SKM-1 (cell line): Measurements from ENCODE around the gene PHLPP1.

Source experiments
- DNase-seq: peaks from one replicate; lab custom pipeline; 2025; ENCODE audit not compliant: unreplicated experiment; lab: John Stamatoyannopoulos, UW

PHLPP1 gene

DNA sequence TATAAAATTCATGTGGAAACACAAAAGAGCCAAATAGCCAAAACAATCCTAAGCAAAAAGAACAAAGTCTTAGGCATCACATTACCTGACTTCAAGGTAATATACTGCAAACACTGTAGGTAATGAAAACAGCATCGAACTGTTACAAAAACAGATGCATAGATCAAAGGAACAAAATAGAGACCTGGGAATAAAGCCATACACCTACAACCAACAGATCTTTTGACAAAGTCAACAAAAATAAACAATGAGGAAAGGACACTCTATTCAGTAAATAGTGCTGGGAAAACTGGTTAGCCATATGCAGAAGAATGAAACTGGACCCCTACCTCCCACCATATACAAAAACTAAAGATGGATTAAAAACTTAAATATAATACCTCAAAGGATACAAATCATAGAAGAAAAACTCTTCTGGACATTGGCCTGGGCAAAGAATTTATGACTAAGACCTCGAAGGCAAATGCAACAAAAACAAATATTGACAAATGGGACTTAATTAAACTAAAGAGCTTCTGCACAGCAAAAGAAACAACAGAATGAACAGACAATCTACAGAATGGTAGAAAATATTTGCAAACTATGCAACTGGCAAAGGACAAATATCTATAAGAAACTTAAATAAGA lies 218.0 kb downstream of the PHLPP1 start:
- no peak for DNase-seq

DNA sequence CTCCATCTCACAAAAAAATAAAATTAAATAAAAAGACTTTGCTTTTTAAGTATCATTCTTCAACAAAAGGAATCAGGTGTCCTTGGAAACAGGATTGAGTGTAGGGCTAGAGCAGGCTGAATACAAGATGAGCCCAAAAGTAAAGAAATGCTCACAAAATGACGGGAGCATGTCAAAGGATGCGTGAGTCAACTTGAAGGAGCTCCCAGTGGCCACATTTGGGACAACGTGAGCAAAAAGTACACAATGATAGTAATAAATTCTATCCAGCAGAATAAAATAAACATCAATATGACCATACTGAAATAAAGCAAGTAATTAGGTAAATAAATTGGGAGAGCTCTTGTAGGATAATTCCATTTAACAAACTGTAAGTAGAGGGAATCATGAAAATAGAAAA lies 220.7 kb downstream of the PHLPP1 start:
- DNase-seq: no peak

DNA sequence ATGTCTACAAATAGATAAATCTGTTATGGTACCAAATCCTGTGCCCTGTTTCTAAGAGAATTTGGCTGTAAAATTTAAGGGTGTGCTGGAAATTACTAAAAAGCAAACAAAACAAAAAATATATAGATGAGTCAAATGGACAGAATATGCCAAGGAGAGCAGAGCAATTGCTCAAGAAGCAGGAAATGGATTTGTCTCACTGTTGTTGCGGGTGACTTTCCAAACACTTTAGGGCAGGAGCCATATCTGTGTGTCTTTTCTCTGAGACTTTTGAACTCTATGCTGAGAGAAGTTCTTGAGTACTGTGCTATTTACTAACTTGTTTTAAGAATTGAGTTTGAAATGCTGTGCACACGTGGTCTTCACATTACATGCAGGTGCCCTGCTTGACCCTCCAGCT lies 221.7 kb downstream of the PHLPP1 start:
- no peak for DNase-seq

DNA sequence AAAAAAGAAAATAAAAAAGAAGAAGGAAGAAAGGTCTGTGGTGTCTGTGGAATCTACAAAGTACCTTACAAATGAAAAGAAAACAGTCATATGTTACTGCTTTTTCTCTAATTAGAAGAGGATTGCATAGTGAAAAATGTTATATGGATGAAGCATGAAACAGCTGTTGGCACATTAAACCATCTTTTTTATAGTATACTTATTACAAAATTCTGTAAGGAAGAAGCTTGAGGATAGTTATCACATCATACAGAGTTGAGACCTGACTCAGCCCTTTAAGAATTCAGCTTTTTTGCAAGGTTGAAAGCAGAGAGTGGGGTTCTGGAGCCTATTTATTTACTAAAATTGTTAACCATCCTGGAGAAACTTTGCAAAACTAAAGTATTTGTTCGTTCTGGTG lies 222.7 kb downstream of the PHLPP1 start:
- no peak for DNase-seq

DNA sequence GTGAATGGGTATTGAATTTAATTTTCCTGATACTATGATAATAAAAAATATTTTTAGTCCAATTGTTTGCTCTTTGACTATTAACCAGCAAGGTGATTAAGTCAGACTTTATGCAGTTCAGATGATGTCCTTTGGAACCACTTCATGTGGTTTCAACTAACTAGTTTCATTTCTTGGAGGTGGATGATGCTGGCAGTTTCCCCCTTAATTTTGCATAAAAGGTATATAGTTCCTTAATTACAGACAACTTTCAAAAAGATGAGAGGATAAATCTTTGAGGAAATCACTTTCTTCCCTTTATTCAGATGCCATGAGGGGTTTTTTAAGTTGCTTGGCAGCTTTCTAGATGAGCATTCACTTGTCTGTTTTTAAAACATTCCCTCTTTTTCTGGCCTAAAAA lies 223.1 kb downstream of the PHLPP1 start:
- no peak for DNase-seq

DNA sequence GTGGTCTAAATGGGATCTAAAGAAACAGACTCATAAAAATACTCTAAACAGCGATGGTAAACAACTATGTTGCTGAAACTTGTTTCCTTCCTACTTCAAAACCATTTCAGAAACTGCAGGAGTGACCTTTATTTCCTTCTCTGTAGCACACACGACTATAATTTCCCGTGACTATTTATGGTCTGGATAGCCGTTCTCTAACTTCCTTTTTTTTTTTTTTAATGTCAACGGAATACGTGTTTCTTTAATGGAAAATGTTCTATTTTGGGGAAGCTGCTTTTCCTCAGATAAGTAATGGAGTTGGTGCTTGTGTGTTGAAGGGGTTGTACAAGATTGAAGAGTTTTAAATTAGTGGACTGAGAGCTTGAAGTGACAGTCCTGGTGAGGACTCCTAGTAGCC lies 224.1 kb downstream of the PHLPP1 start:
- peak; percentile 80 for DNase-seq

DNA sequence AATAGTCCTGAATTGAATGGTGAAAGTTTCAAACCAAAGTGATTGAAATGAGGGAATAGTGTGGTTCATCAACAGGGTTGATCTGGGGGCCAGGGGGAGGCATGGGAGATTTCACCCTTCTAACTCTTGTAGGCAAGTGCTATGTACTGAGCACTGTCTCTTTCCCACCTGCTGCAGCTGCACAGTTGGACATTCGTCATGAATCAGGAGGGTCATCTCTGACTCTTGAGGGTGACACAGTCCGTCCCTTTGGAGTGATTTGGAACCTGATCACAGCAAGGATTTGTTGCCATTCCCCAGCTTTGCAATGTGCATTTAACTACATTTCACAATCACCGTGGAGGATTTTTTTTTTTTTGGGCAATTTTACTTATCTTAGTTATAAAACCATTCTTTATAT lies 224.6 kb downstream of the PHLPP1 start:
- DNase-seq: no peak

DNA sequence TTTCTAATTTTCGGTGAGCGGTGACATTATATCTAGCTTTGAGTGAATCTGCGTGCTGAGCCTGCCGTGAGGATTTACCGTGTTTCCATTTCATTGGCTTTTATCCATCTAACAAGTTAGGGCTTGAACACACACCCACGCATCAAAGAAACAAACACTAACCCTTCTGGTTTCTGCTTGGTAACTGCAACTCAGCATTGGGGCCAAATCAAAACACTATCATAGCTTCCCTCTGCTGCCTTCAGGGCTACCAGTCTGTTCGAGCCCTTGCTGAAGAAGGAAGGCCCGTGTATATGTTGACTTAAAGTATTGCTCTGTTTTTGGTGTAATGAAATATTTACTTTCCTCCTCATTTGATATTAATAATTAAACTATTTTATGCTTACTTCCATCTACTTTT lies 227.2 kb downstream of the PHLPP1 start:
- no peak for DNase-seq

DNA sequence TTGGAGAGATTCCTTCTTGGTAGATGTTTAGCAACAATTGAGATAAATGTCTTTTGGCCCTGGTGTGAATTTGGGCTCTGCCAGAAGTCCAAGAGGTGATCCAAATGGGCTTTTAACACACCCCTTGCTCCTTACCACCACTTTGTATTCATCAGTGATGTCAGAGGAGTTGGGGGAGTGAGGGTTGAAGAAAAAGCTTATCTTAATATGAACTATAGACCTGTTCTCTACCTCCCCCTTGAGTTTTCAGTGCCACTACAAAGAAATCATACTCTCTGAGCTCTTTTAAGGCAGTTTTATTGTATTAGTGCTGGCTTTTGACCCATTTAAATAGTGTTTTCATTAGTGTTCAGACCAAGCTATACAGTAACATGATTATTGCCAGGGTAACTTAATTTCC lies 229.1 kb downstream of the PHLPP1 start:
- DNase-seq: no peak

DNA sequence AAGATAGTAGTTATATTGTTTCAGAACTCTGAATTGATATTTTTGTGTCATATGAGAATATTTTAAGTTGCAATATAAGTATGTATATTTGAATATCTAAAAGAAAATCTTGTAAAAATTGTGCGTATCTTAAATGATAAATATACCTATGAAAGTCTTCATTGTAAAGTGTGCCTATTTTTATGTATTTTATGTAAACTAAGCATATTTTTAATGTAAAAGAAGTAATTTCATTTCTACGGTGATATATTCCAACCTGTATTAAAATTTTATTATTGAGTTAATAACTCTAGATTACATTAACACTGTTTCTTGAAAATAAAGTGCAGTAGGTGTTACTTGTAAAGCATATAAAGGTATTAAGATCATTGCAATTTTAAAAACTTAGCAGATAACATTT lies 233.4 kb downstream of the PHLPP1 start:
- DNase-seq: no peak

DNA sequence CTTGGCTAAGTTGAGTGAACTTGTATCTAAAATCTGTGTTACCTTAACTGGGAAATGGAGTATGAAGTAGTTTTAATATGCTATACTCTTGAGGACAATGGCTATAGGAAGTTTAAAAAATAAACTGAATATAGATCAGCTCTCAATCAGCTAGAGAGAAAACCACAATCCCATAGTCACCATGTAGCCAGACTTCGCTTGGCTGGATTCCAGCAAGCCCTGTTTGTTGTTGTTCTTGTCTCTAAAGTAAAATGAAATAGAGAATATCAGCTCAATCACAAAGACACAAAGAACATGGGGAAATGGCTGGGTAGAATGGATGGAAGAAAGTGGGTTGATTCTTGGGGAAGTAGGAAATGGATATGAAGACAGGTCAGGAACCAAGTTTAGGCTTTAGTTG lies 234.9 kb downstream of the PHLPP1 start:
- no peak for DNase-seq

DNA sequence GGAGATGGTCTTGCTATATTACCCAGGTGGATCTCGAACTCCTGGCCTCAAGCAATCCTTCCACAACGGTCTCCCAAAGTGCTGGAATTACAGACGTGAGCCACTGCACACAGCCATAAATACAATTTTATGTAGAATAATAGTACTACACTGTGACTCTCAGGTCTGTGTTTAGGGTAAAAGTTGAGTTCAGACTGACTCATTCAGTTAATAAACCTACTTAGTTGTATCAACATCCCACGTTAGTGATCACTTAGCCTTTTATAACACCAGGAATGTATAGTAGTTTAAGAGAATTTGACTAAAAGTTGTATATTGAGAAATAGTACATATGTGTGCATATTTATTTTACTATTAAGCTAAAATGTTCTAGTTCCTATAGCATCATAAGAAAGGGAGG lies 237.5 kb downstream of the PHLPP1 start:
- no peak for DNase-seq

DNA sequence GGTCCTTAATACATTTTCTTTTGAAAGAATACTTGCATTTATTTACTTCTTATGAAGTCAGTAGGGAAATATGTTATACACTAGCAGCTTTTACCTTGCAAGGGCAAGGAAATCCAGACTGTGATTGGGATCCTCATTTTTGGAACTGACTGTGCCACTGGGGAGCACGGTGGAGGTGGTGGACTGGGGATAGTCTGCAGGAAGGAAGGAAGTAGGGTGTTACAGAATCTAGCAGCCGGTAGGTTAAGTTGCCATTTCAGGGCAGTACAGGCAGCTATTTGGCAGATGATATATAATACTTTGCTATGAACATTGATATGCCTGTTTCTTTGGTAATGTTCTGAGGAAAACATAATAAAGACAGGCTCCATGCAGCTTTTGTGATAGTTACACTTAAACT lies 238.3 kb downstream of the PHLPP1 start:
- no peak for DNase-seq

DNA sequence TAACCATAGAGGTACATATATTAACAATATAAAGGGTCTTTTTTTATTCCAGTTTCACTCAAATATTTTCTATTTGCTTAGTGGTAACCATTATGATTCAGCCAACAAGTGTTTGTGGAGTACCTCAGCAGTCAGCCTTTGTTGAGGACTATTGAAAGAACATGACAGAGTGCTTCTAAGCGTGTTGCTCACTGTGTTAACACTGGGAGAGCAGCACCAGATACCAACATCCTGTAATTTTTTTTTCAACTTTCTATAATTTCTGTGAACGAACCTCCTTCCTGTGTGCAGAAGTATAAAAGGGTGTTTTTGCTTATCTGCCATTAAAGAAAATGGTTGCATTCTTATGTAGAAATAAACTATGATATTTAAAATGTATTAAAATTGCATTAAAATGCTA lies 239.0 kb downstream of the PHLPP1 start:
- no peak for DNase-seq

DNA sequence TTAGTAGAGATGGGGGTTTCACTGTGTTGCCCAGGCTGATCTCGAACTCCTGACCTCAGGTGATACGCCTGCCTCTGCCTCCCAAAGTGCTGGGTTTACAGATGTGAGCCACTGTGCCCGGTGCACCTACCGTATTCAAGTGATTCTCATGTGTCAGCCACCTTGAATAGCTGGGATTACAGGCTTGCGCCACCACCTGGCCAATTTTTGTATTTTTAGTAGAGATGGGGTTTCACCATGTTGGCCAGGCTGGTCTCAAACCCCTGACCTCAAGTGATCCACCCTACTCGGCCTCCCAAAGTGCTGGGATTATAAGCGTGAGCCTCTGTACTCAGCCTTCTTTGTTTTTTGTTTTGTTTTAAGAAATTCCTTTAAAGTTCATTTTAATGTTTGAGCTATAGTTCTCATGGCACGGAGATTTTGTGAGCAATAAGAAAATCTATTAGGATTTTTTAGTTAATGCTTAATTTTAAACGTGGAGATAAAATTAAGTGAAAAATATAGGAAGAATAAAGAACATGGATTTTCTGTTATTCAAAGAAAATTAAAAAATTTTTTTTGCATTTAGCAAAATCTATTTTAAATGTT lies 242.6 kb downstream of the PHLPP1 start:
- DNase-seq: no peak

DNA sequence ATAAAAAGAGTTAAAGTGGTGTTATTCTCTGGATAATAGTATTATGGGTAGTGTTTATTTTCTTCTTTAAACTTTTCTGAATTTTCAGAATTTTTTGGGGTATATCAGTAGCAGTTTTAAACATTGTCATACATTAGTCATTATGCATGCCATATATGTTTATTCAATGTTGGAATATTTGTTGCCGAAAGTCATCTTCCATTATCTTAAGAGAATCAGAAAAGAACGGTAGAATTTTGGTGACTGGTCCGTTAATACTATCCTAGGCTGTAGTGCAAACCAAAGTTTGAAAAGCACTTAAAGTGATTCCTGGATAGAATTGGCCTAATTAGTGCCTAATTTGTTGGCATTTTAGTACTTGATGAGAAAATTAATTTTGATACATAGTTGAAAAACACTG lies 244.1 kb downstream of the PHLPP1 start:
- DNase-seq: no peak

DNA sequence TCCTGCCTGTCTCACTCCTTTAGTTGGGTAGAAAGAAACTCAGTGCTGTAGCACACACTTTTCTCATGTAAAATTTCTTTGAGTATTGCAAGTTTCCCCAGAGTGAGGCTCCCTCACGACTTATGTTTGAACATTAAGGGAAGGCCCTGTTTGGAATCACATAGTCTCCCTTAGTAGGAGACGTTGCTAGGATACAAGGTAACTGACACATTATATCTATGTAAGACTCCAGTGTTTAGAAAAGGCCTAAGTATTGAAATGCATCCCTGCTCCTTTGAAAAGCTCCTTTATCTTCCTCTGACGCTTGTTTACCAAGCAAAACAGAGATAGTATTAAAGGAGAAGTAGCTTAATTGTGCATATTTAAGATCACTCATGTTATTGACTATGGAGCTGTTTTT lies 248.2 kb downstream of the PHLPP1 start:
- no peak for DNase-seq

DNA sequence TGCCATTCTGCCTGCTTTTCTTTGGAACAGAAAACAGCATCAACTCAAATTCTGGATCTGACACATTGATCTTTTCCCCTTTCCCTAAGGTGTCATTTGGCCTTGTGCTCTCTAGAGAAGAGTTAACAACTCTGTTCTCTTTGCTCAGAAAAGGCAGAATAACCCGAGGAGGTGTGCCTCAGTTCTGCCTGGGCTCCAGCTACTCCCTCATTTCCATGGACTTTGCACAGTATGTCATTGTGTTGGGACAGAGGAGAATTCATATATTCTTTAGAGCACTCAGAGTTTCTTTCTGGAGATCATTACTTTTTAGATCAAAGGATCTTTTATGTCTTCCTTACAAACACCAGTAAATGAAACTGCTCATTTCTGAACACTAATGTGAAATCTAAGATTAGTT lies 249.1 kb downstream of the PHLPP1 start:
- DNase-seq: no peak

DNA sequence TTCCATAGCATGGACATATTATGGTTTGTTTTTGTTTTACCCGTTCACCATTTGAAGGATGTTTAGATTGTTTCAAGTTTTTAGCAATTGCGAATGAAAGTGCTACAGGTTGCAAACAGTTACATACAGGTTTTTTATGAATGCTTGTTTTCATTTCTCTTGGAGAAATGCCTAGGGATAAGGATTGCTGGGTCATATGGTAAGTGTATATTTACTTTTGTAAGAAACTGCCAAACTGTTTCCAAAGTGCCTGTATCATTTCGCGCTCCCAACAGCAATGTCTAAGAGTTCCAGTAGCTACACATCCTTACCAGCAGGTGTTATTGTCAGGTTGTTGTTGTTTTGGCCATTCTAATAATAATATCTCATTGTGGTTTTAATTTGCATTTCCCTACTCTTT lies 251.7 kb downstream of the PHLPP1 start:
- no peak for DNase-seq

DNA sequence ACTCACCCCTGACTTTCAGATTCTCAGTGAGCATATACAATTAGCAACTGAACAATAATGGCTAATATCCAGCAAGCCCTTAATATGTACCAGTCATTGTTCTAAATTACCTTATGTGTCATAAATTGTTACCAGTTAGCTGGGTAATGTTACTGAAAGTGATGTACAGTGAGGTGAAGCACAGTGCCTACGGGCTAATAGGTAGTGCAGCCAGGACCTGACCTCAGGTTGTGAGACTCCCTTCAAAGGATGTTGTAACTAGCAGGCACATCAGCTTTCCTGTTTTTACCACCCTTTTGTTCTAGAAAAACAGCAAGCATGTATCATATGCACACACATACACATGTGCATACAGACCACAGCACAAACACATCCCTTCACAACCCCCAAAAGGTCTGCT lies 258.3 kb downstream of the PHLPP1 start:
- no peak for DNase-seq

DNA sequence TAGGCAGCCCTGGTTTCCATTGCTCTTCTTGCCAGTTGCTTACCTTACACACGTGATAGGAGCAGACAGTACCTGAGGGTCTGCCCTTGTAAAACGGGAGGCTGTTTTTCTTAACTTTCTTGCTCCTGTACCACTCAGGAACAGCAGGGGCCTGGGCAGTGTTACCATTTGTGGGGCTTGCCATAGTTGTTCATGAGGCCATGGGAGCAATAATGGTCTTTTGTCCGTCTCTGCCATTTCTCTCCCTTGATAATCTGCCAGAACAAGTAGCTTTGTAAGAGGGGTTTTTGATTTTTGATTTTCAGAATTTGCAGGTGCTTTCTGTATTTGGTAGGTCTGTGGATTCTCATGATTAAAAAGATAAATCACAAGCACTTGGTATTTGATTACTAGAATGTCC lies 259.0 kb downstream of the PHLPP1 start:
- no peak for DNase-seq

DNA sequence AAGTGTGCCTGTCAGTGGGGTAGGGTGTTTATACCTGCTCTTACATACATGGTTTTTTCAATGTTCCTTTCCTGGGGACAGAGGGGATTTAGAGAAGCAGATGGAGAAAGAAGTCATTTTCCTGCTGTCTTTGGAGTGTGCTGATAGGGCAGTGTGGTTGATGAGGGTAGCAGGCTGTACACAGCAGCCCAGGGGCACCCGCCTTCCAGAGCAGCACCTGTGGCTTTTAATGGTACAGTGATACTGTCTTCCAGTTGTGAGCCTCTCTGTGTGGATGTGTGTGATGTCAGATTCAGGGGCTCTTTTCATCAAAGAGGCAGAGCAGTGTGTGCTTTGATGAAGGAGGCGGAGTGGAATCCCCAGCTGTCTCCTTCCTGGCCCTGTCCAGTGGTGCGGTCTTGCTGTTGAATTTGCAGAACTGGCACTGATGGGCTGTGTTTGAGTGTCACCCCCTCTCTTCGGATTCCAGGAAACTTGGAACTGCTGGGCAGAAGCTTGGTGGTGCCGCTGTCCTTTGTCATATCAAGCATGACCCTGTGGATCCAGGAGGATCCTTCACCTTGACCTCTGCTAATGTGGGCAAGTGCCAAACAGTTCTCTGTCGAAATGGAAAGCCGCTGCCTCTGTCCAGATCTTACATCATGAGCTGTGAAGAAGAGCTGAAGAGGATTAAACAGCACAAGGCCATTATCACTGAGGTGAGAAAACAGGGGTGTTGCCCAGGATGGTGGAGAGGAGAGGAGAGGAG lies 259.8 kb downstream of the PHLPP1 start:
- DNase-seq: no peak

DNA sequence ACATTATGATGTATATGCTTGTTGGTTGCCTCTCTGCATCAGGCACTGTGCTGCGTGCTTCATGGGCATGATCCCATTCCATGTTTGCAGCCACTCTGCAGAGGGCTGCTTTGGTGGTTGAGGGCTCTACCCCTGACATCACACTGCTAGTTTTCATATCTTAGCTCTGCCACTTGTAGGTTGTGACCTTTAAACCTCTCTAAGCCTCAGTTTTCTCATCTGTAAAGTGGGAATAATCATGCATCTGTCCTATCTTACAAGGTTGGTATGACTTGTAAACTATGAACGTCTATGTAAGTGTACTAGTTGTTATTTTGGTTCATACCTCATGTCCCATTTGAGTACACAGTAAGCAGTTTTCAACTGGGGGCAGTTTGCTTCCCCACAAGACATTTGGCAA lies 260.4 kb downstream of the PHLPP1 start:
- DNase-seq: no peak
